Keratinocyte (primary cell): Measurements from ENCODE around the gene AKAP13. TPM values are rescaled to one million over a fixed set of nuclear protein-coding genes. Genes with fewer than 3 reads are reported as not detected.

ENCODE experiments used
- DNase-seq: peaks from one replicate; pipeline ENCODE4 v3.0.0-alpha.2; 2011; ENCODE audit warnings: low read depth, missing footprints, low spot score
- FAIRE-seq: peaks from 2 replicates; lab custom pipeline; 2011; peaks lifted over from hg19 to GRCh38; lab: Jason Lieb, UNC
- H2AFZ ChIP-seq: 2 replicates; pipeline ENCODE4 v1.6.0; 2012; ENCODE audit warnings: low read length, control low read depth, inconsistent platforms; ENCODE audit not compliant: control insufficient read depth
- H3K27ac ChIP-seq: 2 replicates; pipeline ENCODE4 v1.5.1; 2011; ENCODE audit warnings: low read length; ENCODE audit not compliant: control insufficient read depth, insufficient read depth
- H3K27me3 ChIP-seq: 3 replicates; pipeline ENCODE4 v1.6.0; 2011; ENCODE audit warnings: low read length; ENCODE audit not compliant: control insufficient read depth, insufficient read depth; ENCODE audit errors: extremely low read depth
- H3K36me3 ChIP-seq, 2 experiments: 2 replicates in 1 of 2; 3 replicates in 1 of 2; pipeline ENCODE4 v1.5.1; 2011; ENCODE audit warnings: low read length in 2 of 2, mild to moderate bottlenecking in 1 of 2; ENCODE audit not compliant: control insufficient read depth in 2 of 2, insufficient read depth in 2 of 2; ENCODE audit errors: extremely low read depth in 1 of 2
- H3K4me1 ChIP-seq: 3 replicates; pipeline ENCODE4 v1.5.1; 2011; ENCODE audit warnings: low read length; ENCODE audit not compliant: control insufficient read depth, insufficient read depth; ENCODE audit errors: extremely low read depth
- H3K4me2 ChIP-seq: 3 replicates; pipeline ENCODE4 v1.6.0; 2011; ENCODE audit warnings: low read depth, low read length; ENCODE audit not compliant: control insufficient read depth, insufficient read depth; ENCODE audit errors: extremely low read depth
- H3K4me3 ChIP-seq, 3 experiments: fragments of 200-600 bp in 1 of 3; sonication (generic) in 1 of 3; 2 replicates in 2 of 3; 3 replicates in 1 of 3; pipeline ENCODE4 v1.5.1; 2011 to 2016; ENCODE audit warnings: low read length in 3 of 3, mild to moderate bottlenecking in 3 of 3, control low read depth in 2 of 3, inconsistent platforms in 1 of 3, low read depth in 1 of 3, mixed read lengths in 1 of 3, mixed run types in 1 of 3, moderate library complexity in 1 of 3; ENCODE audit not compliant: control insufficient read depth in 2 of 3, insufficient read depth in 2 of 3; ENCODE audit errors: extremely low read depth in 1 of 3
- H3K79me2 ChIP-seq: 2 replicates; pipeline ENCODE4 v1.6.0; 2012; ENCODE audit warnings: low read length; ENCODE audit not compliant: control insufficient read depth, insufficient read depth
- H3K9ac ChIP-seq: 3 replicates; pipeline ENCODE4 v1.6.0; 2011; ENCODE audit warnings: low read length; ENCODE audit not compliant: control insufficient read depth, insufficient read depth; ENCODE audit errors: extremely low read depth
- H3K9me1 ChIP-seq: 3 replicates; pipeline ENCODE4 v1.6.0; 2011; ENCODE audit warnings: low read length; ENCODE audit not compliant: control insufficient read depth, insufficient read depth; ENCODE audit errors: extremely low read depth
- H3K9me3 ChIP-seq: 2 replicates; pipeline ENCODE4 v1.5.1; 2012; ENCODE audit warnings: low read depth, low read length; ENCODE audit not compliant: control insufficient read depth
- H4K20me1 ChIP-seq: 3 replicates; pipeline ENCODE4 v1.6.0; 2011; ENCODE audit warnings: low read length; ENCODE audit not compliant: control insufficient read depth, insufficient read depth; ENCODE audit errors: extremely low read depth
- CTCF ChIP-seq, 3 experiments: IDR thresholded peaks in 1 of 3; conservative IDR thresholded peaks in 1 of 3; optimal IDR thresholded peaks in 1 of 3; 2 replicates in 2 of 3; 3 replicates in 1 of 3; pipeline versions ENCODE3 to v1.5.1; 2011; ENCODE audit warnings: low read length in 3 of 3, mild to moderate bottlenecking in 3 of 3, moderate library complexity in 2 of 3, control low read depth in 1 of 3, inconsistent platforms in 1 of 3; ENCODE audit not compliant: insufficient read depth in 2 of 3; ENCODE audit errors: extremely low read depth in 1 of 3
- EZH2 ChIP-seq: IDR thresholded peaks from one replicate; pipeline ENCODE4 v1.6.1; 2012; ENCODE audit warnings: inconsistent platforms, mild to moderate bottlenecking, low read length, moderate library complexity
- dilution Hi-C: fragments of 300-500 bp; cut with MboI; formaldehyde crosslinking; loops from one replicate; pipeline ENCODE4 v1.7.0; 2020; ENCODE audit warnings: low sequenced_read_pairs; ENCODE audit not compliant: extremely low pct_ligation_motif_present
- polyA plus RNA-seq, 5 experiments: library from polyadenylated mRNA; depleted of rRNA in 3 of 5; stranded (reverse) in 3 of 5; stranded (forward) in 1 of 5; unstranded in 1 of 5; fragments of >200 nt; gene quantifications; 1 replicate in 1 of 5; 2 replicates in 3 of 5; 3 replicates in 1 of 5; pipeline versions ENCODE4 v1.2.1 to v1.2.3, GENCODE V29; 2011 to 2012; ENCODE audit warnings: missing spikeins in 2 of 5, low read depth in 1 of 5, low replicate concordance in 1 of 5

The AKAP13 gene
- polyA plus RNA-seq, 1 donor (not counting 4 experiments of a cell fraction or from before 2014, with no cell fraction given), result 16.7 TPM

GRCh38 chr15:85580879-85581278 is 200.5 kb downstream of the AKAP13 start:
- FAIRE-seq, result no peak
- no peak overlapping the region for H3K4me2 ChIP-seq
- peaks cover 17 to 27% of the 10 kb centered on the region in 2 experiments for H3K36me3 ChIP-seq
- H3K27ac ChIP-seq, result no peak overlapping the region
- H3K79me2 ChIP-seq, result peaks cover 13% of the 10 kb centered on the region
- no peak overlapping the region for H2AFZ ChIP-seq
- dilution Hi-C loops, result no loop called here
- DNase-seq, result no peak
- H3K9me1 ChIP-seq, result no peaks in the 10 kb centered on the region
- H3K9me3 ChIP-seq, result no peaks in the 10 kb centered on the region
- TF ChIP-seq CTCF (optimal IDR thresholded peaks at IDR 0.05 in 1 of 3, IDR thresholded peaks at IDR 0.05 in 1 of 3, conservative IDR thresholded peaks at IDR 0.05 in 1 of 3; ENCODE audit: extremely low read depth in 1 of 3, insufficient read depth in 2 of 3, low read length in 3 of 3) (no peak), EZH2 (no peak)
- peaks cover 9% of the 10 kb centered on the region for H3K4me1 ChIP-seq
- no peak overlapping the region for H3K9ac ChIP-seq
- H3K27me3 ChIP-seq, result no peaks in the 10 kb centered on the region
- no peak overlapping the region for H3K4me3 ChIP-seq
- no peaks in the 10 kb centered on the region for H4K20me1 ChIP-seq

- Histone ChIP-seq H3K79me2 (peaks cover 13% of the 10 kb centered on the region), H3K9me3 (no peaks in the 10 kb centered on the region), H3K4me2 (no peak overlapping the region), H4K20me1 (no peaks in the 10 kb centered on the region), H3K9ac (no peak overlapping the region), H3K9me1 (no peaks in the 10 kb centered on the region), H3K36me3 (peaks cover 17 to 27% of the 10 kb centered on the region in 2 experiments), H3K4me1 (peaks cover 9% of the 10 kb centered on the region), H3K4me3 (no peak overlapping the region), H2AFZ (no peak overlapping the region), H3K27ac (no peak overlapping the region), H3K27me3 (no peaks in the 10 kb centered on the region)
- no peak for FAIRE-seq
- TF ChIP-seq EZH2 (no peak), CTCF (optimal IDR thresholded peaks at IDR 0.05 in 1 of 3, IDR thresholded peaks at IDR 0.05 in 1 of 3, conservative IDR thresholded peaks at IDR 0.05 in 1 of 3; ENCODE audit: extremely low read depth in 1 of 3, insufficient read depth in 2 of 3, low read length in 3 of 3) (no peak)
- DNase-seq, result no peak
- dilution Hi-C loops, result no loop called here
Observed at GRCh38 chr15:85581495-85581894, 201.1 kb downstream of the AKAP13 start.
